KOPT-K1 (cell line): Measurements from ENCODE around the gene GAREM1.

ENCODE experiments used
- H3K27ac ChIP-seq: fragments of 200-600 bp; sonication (generic); 2 replicates; pipeline ENCODE4 v1.5.1; 2016; ENCODE audit warnings: antibody characterized with exemption, mild to moderate bottlenecking, low read depth, low read length; ENCODE audit not compliant: poor library complexity, severe bottlenecking
- H3K36me3 ChIP-seq: fragments of 200-600 bp; sonication (generic); 2 replicates; pipeline ENCODE4 v1.5.1; 2017; ENCODE audit warnings: antibody characterized with exemption, mild to moderate bottlenecking, low read length, moderate library complexity; ENCODE audit not compliant: insufficient read depth
- H3K9me3 ChIP-seq: fragments of 200-600 bp; sonication (generic); 2 replicates; pipeline ENCODE4 v1.5.1; 2017; ENCODE audit warnings: antibody characterized with exemption, low read length, mild to moderate bottlenecking; ENCODE audit not compliant: insufficient read depth, poor library complexity, severe bottlenecking

The GAREM1 gene

GRCh38 chr18:32469691-32470459, 807 bp downstream of the GAREM1 start:
- Histone ChIP-seq H3K36me3 (no peaks in the 10 kb centered on the region), H3K9me3 (no peaks in the 10 kb centered on the region), H3K27ac (no peak overlapping the region)

- H3K9me3 ChIP-seq, result no peaks in the 10 kb centered on the region
- no peaks in the 10 kb centered on the region for H3K36me3 ChIP-seq
- H3K27ac ChIP-seq, result no peak overlapping the region
These were observed 1.5 kb downstream of the GAREM1 start for GRCh38 chr18:32469190-32469651.

GRCh38 chr18:32468147-32468845, 2.4 kb downstream of the GAREM1 start:
- no peaks in the 10 kb centered on the region for H3K9me3 ChIP-seq
- H3K36me3 ChIP-seq, result no peaks in the 10 kb centered on the region
- no peak overlapping the region for H3K27ac ChIP-seq

- Histone ChIP-seq H3K27ac (no peak overlapping the region), H3K9me3 (no peaks in the 10 kb centered on the region), H3K36me3 (no peaks in the 10 kb centered on the region)
These were observed 8.9 kb downstream of the GAREM1 start for GRCh38 chr18:32461709-32462272.

GRCh38 chr18:32460171-32460731, 10.4 kb downstream of the GAREM1 start:
- no peak overlapping the region for H3K27ac ChIP-seq

GRCh38 chr18:32459361-32460101, 11.2 kb downstream of the GAREM1 start:
- H3K27ac ChIP-seq, result no peak overlapping the region
- no peaks in the 10 kb centered on the region for H3K36me3 ChIP-seq

More at GRCh38 chr18:32460171-32460731, 10.4 kb downstream of the GAREM1 start:
- Histone ChIP-seq H3K9me3 (no peaks in the 10 kb centered on the region), H3K36me3 (no peaks in the 10 kb centered on the region)

GRCh38 chr18:32455361-32455760, 15.3 kb downstream of the GAREM1 start:
- Histone ChIP-seq H3K27ac (no peak overlapping the region), H3K9me3 (no peaks in the 10 kb centered on the region), H3K36me3 (no peaks in the 10 kb centered on the region)

More at GRCh38 chr18:32459361-32460101, 11.2 kb downstream of the GAREM1 start:
- H3K9me3 ChIP-seq, result no peaks in the 10 kb centered on the region

GRCh38 chr18:32454593-32454992, 16.1 kb downstream of the GAREM1 start:
- H3K36me3 ChIP-seq, result no peaks in the 10 kb centered on the region
- H3K27ac ChIP-seq, result no peak overlapping the region
- H3K9me3 ChIP-seq, result no peaks in the 10 kb centered on the region

GRCh38 chr18:32450874-32451273, 19.8 kb downstream of the GAREM1 start:
- no peaks in the 10 kb centered on the region for H3K9me3 ChIP-seq
- no peak overlapping the region for H3K27ac ChIP-seq
- no peaks in the 10 kb centered on the region for H3K36me3 ChIP-seq

- H3K36me3 ChIP-seq, result no peaks in the 10 kb centered on the region
- H3K27ac ChIP-seq, result no peak overlapping the region
These were observed 20.5 kb downstream of the GAREM1 start for GRCh38 chr18:32450026-32450691.

GRCh38 chr18:32446780-32447179, 23.9 kb downstream of the GAREM1 start:
- Histone ChIP-seq H3K36me3 (no peaks in the 10 kb centered on the region), H3K9me3 (no peaks in the 10 kb centered on the region), H3K27ac (no peak overlapping the region)

More at GRCh38 chr18:32450026-32450691, 20.5 kb downstream of the GAREM1 start:
- no peaks in the 10 kb centered on the region for H3K9me3 ChIP-seq

- Histone ChIP-seq H3K9me3 (no peaks in the 10 kb centered on the region), H3K27ac (no peak overlapping the region)
These were observed 24.8 kb downstream of the GAREM1 start for GRCh38 chr18:32445846-32446245.

GRCh38 chr18:32443706-32444215, 26.9 kb downstream of the GAREM1 start:
- no peak overlapping the region for H3K27ac ChIP-seq
- H3K9me3 ChIP-seq, result no peaks in the 10 kb centered on the region
- H3K36me3 ChIP-seq, result no peaks in the 10 kb centered on the region

More at GRCh38 chr18:32445846-32446245, 24.8 kb downstream of the GAREM1 start:
- H3K36me3 ChIP-seq, result no peaks in the 10 kb centered on the region
